ENCODE data around the gene HBE1. TPM values are rescaled to one million over a fixed set of nuclear protein-coding genes. Genes with fewer than 3 reads are reported as not detected.

Gene HBE1
- total and polyA plus RNA-seq, 9 of the 15 experiments (the other 6 are each of a cell fraction or from before 2014, with no cell fraction given), result 612 to 10,250 (median 2,181) TPM

DNA sequence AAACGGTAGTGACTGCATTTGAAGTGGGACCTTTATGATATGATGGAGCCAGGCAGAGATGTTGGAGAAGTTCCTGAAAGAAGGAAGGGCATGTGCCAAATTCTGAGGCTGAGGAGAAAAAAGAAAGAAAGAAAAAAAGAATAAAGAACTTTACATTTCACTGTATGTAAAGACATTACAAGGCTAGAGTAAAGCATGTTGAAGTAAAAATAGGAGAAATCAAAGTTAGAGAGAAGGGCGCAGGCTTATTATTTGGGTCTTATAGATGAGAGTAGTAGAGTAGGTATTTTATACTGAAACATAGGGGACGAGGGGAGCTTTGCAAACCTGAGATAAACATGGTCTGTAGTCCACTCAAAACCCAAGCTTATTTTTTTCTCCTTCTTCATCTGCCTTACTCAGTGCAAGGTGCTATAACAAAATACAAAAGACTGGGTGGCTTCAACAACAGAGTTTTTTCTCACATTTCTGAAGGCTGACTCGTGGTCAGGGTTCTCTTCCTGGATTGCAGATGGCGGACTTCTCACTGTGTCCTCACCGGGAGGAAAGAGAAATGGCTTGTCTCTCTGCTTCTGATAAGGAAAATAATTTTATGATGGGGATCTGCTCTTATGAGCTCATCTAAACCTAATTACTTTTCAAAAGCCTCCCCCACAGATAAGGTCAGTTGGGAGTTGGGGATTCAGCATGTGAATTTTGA, 22.8 kb downstream of the HBE1 start (continued):
- TF ChIP-seq, protein P1, sequence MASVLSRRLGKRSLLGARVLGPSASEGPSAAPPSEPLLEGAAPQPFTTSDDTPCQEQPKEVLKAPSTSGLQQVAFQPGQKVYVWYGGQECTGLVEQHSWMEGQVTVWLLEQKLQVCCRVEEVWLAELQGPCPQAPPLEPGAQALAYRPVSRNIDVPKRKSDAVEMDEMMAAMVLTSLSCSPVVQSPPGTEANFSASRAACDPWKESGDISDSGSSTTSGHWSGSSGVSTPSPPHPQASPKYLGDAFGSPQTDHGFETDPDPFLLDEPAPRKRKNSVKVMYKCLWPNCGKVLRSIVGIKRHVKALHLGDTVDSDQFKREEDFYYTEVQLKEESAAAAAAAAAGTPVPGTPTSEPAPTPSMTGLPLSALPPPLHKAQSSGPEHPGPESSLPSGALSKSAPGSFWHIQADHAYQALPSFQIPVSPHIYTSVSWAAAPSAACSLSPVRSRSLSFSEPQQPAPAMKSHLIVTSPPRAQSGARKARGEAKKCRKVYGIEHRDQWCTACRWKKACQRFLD (CRISPR knock-in tag; IDR thresholded peaks at IDR 0.05), result no peak
- TF ChIP-seq GATAD2A (IDR thresholded peaks at IDR 0.05) (no peak), ZNF707 (CRISPR knock-in tag; conservative IDR thresholded peaks at IDR 0.05) (no peak), ZBTB7A (IDR thresholded peaks at IDR 0.05; ENCODE audit: borderline replicate concordance, control insufficient read depth, low read depth, low read length) (no peak), ZNF431 (CRISPR knock-in tag; IDR thresholded peaks at IDR 0.05) (no peak), ZNF444 (CRISPR knock-in tag; IDR thresholded peaks at IDR 0.05) (peak; percentile 62; the same call in 1 of the 2 replicates), NUFIP1 (IDR thresholded peaks at IDR 0.05; ENCODE audit: partially characterized antibody) (no peak), ZNF274 (IDR thresholded peaks at IDR 0.05; ENCODE audit: borderline replicate concordance, low read depth, low read length) (no peak), ZNF324 (CRISPR knock-in tag; IDR thresholded peaks at IDR 0.05) (no peak), TBL1XR1 (IDR thresholded peaks at IDR 0.05; ENCODE audit: low read length in 2 of 2) (peak in 1 of 2 experiments; percentile 16; a peak in 1 of 4 replicates), ZNF696 (CRISPR knock-in tag; conservative IDR thresholded peaks at IDR 0.05) (no peak; the same call in 1 of the 2 replicates), HNRNPLL (IDR thresholded peaks at IDR 0.05; ENCODE audit: low read depth, low read length, poor library complexity, severe bottlenecking) (no peak), RBFOX2 (IDR thresholded peaks at IDR 0.05; ENCODE audit: low read depth, low read length) (peak; percentile 56), ZSCAN32 (CRISPR knock-in tag; IDR thresholded peaks at IDR 0.05) (no peak), TCF7 (IDR thresholded peaks at IDR 0.05; ENCODE audit: borderline replicate concordance) (no peak)
- TF ChIP-seq, protein P2, sequence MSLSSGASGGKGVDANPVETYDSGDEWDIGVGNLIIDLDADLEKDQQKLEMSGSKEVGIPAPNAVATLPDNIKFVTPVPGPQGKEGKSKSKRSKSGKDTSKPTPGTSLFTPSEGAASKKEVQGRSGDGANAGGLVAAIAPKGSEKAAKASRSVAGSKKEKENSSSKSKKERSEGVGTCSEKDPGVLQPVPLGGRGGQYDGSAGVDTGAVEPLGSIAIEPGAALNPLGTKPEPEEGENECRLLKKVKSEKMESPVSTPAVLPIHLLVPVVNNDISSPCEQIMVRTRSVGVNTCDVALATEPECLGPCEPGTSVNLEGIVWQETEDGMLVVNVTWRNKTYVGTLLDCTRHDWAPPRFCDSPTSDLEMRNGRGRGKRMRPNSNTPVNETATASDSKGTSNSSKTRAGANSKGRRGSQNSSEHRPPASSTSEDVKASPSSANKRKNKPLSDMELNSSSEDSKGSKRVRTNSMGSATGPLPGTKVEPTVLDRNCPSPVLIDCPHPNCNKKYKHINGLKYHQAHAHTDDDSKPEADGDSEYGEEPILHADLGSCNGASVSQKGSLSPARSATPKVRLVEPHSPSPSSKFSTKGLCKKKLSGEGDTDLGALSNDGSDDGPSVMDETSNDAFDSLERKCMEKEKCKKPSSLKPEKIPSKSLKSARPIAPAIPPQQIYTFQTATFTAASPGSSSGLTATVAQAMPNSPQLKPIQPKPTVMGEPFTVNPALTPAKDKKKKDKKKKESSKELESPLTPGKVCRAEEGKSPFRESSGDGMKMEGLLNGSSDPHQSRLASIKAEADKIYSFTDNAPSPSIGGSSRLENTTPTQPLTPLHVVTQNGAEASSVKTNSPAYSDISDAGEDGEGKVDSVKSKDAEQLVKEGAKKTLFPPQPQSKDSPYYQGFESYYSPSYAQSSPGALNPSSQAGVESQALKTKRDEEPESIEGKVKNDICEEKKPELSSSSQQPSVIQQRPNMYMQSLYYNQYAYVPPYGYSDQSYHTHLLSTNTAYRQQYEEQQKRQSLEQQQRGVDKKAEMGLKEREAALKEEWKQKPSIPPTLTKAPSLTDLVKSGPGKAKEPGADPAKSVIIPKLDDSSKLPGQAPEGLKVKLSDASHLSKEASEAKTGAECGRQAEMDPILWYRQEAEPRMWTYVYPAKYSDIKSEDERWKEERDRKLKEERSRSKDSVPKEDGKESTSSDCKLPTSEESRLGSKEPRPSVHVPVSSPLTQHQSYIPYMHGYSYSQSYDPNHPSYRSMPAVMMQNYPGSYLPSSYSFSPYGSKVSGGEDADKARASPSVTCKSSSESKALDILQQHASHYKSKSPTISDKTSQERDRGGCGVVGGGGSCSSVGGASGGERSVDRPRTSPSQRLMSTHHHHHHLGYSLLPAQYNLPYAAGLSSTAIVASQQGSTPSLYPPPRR (CRISPR knock-in tag; IDR thresholded peaks at IDR 0.05; ENCODE audit: borderline replicate concordance), result no peak
- TF ChIP-seq, protein P3, sequence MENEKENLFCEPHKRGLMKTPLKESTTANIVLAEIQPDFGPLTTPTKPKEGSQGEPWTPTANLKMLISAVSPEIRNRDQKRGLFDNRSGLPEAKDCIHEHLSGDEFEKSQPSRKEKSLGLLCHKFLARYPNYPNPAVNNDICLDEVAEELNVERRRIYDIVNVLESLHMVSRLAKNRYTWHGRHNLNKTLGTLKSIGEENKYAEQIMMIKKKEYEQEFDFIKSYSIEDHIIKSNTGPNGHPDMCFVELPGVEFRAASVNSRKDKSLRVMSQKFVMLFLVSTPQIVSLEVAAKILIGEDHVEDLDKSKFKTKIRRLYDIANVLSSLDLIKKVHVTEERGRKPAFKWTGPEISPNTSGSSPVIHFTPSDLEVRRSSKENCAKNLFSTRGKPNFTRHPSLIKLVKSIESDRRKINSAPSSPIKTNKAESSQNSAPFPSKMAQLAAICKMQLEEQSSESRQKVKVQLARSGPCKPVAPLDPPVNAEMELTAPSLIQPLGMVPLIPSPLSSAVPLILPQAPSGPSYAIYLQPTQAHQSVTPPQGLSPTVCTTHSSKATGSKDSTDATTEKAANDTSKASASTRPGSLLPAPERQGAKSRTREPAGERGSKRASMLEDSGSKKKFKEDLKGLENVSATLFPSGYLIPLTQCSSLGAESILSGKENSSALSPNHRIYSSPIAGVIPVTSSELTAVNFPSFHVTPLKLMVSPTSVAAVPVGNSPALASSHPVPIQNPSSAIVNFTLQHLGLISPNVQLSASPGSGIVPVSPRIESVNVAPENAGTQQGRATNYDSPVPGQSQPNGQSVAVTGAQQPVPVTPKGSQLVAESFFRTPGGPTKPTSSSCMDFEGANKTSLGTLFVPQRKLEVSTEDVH (IDR thresholded peaks at IDR 0.05; ENCODE audit: low read depth, partially characterized antibody), result no peak

Measured in K562 (cell line).